Stomach (tissue), 9 donors: ENCODE results near the gene FCGBP. TPM values are rescaled to one million over a fixed set of nuclear protein-coding genes. Genes with fewer than 3 reads are reported as not detected.
"Not testable (repeated sequence)": the region's sequence is repeated elsewhere in the genome, so short reads cannot be mapped to it uniquely, and the experiment has no call there.

Experiments
- DNase-seq, 2 donors: peaks; one replicate each; pipeline versions ENCODE4 v3.0.0 to v3.0.0-alpha.2; 2013 to 2019
- H3K27ac ChIP-seq, 5 donors: fragments of 200-600 bp in 4 of 5; sonication (generic) in 4 of 5; one replicate each; pipeline ENCODE4 v1.5.1; 2013 to 2019; ENCODE audit warnings: mild to moderate bottlenecking in 1 of 5, moderate library complexity in 1 of 5
- H3K27me3 ChIP-seq, 3 donors: fragments of 200-600 bp; sonication (generic); one replicate each; pipeline ENCODE4 v1.5.1; 2017 to 2019; ENCODE audit warnings: mixed run types in 1 of 3
- H3K36me3 ChIP-seq, 4 donors: fragments of 200-600 bp; sonication (generic); 1 replicate in 3 of 4; 2 replicates in 1 of 4; pipeline ENCODE4 v1.5.1; 2016 to 2019
- H3K4me1 ChIP-seq, 4 donors: fragments of 200-600 bp; sonication (generic); one replicate each; pipeline ENCODE4 v1.5.1; 2016 to 2019
- H3K4me3 ChIP-seq, 4 donors: fragments of 200-600 bp; sonication (generic) in 3 of 4; one replicate each; pipeline ENCODE4 v1.5.1; 2016 to 2019; ENCODE audit warnings: mild to moderate bottlenecking in 1 of 4
- H3K9me3 ChIP-seq, 4 donors: fragments of 200-600 bp; sonication (generic); one replicate each; pipeline ENCODE4 v1.5.1; 2016 to 2019
- POLR2A ChIP-seq, 4 donors: fragments of 450-650 bp; IDR thresholded peaks; one replicate each; pipeline ENCODE4 v1.6.1; 2016; ENCODE audit warnings: antibody characterized with exemption in 4 of 4, control low read depth in 2 of 4, mild to moderate bottlenecking in 1 of 4, moderate library complexity in 1 of 4
- WGBS, 5 donors: extraction: QIAGEN DNeasy Blood & Tissue Kit in 3 of 5; methylation state at CpG; one replicate each; pipeline versions ENCODE4 v1.1.5 to v1.1.7; 2013 to 2018; 5-methylcytosine and 5-hydroxymethylcytosine counted together
- intact Hi-C: fragments of 100-400 bp; cut with DNase I; formaldehyde crosslinking; loops from one replicate; pipeline ENCODE4 v1.15.1; 2023; ENCODE audit warnings: low total_unique reads
- polyA plus RNA-seq, 3 donors: library from polyadenylated mRNA; stranded (reverse); fragments of 200-250 nt; gene quantifications; one replicate each; pipeline ENCODE4 v1.2.3, GENCODE V29; 2013
- total RNA-seq, 5 donors: library from RNA; depleted of rRNA; stranded (reverse); fragments of >200 nt; gene quantifications; one replicate each; pipeline versions ENCODE4 v1.1.0 to v1.2.3, GENCODE V29; 2014 to 2016
- TF ChIP-seq, protein P1 (sequence below), 7 experiments: fragments of 450-650 bp in 4 of 7; fragments of 200-600 bp in 3 of 7; sonication (generic) in 3 of 7; IDR thresholded peaks; one replicate each; pipeline ENCODE4 v1.5.1; 2016 to 2019; ENCODE audit warnings: antibody characterized with exemption in 7 of 7, control low read depth in 2 of 7, mild to moderate bottlenecking in 1 of 7
- donor health status: healthy with polysubstance abuse.
- donor health status: Bipolar disorder and iron deficiency.
- donor health status: healthy.

FCGBP gene
- total and polyA plus RNA-seq, 8 donors = 6.5 to 7,510 (median 204) TPM

DNA sequence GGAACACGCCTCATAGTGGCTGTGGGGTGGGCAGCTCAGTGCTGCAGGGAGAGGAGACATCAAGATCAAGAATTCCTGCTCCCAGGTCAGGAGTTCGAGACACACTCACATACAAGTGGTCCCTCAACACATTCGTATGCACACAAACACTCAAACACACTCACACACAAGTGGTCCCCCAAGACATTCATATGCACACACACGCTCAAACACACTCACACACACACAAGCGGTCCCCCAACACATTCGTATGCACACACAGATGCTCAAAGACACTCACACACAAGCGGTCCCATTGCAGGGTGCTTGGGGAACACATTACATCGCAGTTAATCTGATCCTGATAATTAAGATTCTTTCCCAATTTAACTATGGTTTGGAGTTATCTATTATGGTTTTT, 28.2 kb downstream of the FCGBP start:
- Histone ChIP-seq H3K27ac (no peak overlapping the region), H3K36me3 (no peaks in the 10 kb centered on the region), H3K4me3 (no peak overlapping the region), H3K9me3 (no peaks in the 10 kb centered on the region), H3K4me1 (no peaks in the 10 kb centered on the region), H3K27me3 (no peaks in the 10 kb centered on the region)
- 88 to 96% (median 93%) methylated on average over 6 to 8 of the region's 8 CpGs for WGBS, 5 donors
- intact Hi-C loops = no loop called here
- no peak for TF ChIP-seq POLR2A (IDR thresholded peaks at IDR 0.05)
- DNase-seq = no peak

DNA sequence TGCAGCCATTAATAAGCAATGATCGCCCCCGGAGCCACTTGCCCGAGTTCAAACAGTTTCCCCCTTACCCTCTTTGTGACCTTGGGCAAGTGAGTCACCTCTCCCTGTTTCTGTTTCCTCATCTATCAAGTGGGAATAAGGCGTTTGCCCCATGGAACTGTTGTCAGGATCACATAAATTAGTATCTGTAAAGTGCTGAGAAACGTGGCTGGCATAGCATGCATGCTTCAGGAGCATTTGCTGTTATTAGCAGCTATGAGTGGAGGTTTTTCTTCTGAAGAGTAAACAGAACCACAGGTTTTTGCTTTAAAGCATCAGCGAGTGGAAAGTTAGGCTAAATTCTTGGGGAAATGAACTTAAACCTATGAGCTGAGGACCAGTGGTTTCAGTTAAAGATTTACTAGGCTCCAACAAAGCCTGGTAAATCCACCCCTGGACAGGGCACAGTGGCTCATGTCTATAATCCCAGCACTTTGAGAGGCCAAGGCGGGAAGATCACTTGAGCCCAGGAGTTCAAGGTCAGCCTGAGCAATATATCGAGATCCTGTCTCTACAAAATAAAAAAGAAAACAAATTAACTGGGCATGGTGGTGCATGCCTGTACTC, 30.8 kb downstream of the FCGBP start:
- intact Hi-C loops, DNase-seq, H3K9me3 ChIP-seq, H3K27ac ChIP-seq, H3K27me3 ChIP-seq, H3K4me3 ChIP-seq, H3K4me1 ChIP-seq, H3K36me3 ChIP-seq: not testable (repeated sequence)
- WGBS, 5 donors = 17 to 37% (median 25%) methylated on average over 2 to 4 of the region's 8 CpGs

DNA sequence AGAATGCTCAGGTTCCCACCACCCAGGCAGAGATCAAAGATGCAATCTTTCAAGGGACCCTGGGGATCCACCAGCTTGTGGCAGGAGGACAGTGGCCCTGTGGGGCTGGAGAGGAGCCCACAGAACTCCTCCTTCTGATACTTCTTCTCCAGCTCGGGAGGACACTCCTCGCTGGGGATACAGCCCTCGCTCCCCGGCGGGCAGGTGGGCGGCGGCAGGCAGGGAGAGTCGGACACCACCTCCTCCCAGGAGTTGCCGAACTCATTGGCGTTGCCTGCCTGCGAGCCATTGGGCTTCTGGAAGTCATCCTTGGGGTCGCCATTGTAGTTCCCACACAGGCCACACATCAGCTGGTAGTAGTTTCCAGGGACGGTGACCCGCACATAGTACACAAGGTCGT, 32.1 kb downstream of the FCGBP start:
- DNase-seq, intact Hi-C loops, H3K36me3 ChIP-seq, H3K4me3 ChIP-seq, H3K27me3 ChIP-seq, H3K4me1 ChIP-seq, H3K9me3 ChIP-seq, H3K27ac ChIP-seq: not testable (repeated sequence)
- WGBS, 5 donors = 93 to 95% (median 95%) methylated on average over 6 to 12 of the region's 15 CpGs

DNA sequence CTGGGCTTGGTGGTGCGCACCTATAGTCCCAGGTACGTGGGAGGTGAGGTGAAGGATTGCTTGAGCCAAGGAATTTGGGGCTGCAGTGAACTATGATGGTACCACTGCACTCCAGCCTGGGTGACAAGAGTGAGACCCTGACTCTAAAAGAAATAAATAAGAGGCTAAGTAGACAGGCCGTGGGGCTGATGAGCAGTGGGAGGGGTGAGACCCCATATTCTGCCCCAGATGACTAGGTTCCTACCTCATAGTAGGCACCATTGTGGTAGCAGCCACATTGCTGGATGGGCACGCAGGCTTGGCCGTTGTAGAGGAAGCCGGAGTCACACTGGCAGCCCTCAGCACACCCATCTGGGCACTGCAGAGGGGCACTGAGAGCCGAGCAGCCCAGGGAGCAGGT, 32.8 kb downstream of the FCGBP start:
- H3K27ac ChIP-seq, H3K27me3 ChIP-seq, DNase-seq, H3K4me1 ChIP-seq, H3K36me3 ChIP-seq, H3K4me3 ChIP-seq, H3K9me3 ChIP-seq, intact Hi-C loops: not testable (repeated sequence)
- 83 to 99% (median 91%) methylated on average over 1 to 6 of the region's 7 CpGs for WGBS, 5 donors

DNA sequence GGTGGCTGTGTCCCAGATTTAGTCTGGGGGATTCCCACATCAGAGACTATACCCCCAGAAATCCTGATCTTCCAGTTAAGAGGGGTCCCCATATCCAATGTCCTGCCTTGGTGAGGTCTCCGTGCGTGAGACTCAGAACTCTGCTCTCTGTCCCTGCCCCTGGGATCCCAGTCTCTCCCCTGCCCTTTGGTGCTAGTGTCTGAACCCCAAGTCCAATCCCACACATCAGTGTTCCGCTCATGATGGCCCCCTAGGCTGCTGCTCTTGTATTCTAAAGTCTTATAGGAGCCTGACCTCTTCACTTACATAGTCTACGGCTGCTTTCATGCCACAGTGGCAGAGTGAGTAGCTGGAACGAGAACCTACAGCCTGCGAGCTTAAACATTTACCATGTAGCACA, 35.6 kb downstream of the FCGBP start:
- H3K9me3 ChIP-seq, H3K36me3 ChIP-seq, intact Hi-C loops, DNase-seq, H3K27ac ChIP-seq, H3K4me1 ChIP-seq, H3K27me3 ChIP-seq, H3K4me3 ChIP-seq: not testable (repeated sequence)
- 39 to 76% (median 58%) methylated on average over 2 to 5 of the region's 6 CpGs; no CpG with 5 or more reads in 1 of the 5 donors for WGBS, 5 donors

DNA sequence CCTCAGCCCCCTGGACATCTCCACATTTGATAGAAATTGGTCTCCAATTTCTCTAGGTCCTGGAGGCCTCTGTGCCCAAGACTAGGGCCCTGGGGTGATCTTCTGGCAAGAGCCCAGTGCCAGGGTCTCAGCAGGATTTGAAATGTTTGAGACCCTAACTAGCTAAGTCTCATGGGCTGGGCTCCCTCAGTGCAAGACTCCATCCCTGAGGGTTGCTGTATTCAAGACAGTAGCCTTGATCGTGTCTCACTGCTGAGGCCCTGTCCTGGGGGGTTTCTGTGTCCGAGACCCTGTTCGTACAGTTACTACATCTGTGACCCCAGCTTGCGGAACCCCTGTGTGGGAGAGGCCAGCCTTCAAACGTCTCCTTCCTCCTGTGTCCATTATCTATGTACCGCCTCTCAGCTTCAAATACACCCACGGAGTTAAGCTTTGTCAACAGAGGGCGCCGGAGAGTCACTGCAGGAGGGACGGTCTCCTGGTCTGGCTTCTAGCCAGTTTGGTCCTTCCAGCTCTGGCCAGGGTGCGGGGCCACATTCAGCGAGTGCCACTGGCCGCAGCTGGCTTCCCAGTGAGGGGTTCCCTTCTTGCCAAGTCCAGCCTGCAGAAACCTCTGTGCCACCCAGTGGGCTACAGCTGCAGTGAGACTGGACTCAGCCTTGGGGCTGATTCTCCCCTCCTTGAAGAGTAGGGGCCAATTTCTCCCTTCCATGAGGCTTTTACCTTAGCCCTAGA, 36.8 kb downstream of the FCGBP start:
- TF ChIP-seq, protein P1, sequence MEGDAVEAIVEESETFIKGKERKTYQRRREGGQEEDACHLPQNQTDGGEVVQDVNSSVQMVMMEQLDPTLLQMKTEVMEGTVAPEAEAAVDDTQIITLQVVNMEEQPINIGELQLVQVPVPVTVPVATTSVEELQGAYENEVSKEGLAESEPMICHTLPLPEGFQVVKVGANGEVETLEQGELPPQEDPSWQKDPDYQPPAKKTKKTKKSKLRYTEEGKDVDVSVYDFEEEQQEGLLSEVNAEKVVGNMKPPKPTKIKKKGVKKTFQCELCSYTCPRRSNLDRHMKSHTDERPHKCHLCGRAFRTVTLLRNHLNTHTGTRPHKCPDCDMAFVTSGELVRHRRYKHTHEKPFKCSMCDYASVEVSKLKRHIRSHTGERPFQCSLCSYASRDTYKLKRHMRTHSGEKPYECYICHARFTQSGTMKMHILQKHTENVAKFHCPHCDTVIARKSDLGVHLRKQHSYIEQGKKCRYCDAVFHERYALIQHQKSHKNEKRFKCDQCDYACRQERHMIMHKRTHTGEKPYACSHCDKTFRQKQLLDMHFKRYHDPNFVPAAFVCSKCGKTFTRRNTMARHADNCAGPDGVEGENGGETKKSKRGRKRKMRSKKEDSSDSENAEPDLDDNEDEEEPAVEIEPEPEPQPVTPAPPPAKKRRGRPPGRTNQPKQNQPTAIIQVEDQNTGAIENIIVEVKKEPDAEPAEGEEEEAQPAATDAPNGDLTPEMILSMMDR (IDR thresholded peaks at IDR 0.05) = peak in 1 of 7 experiments; percentile 8
- H3K27me3 ChIP-seq, H3K9me3 ChIP-seq, H3K4me3 ChIP-seq, H3K4me1 ChIP-seq, H3K36me3 ChIP-seq, H3K27ac ChIP-seq, intact Hi-C loops: not testable (repeated sequence)
- WGBS, 5 donors = 4 to 8% (median 7%) methylated on average over 10 to 13 of the region's 13 CpGs; no CpG with 5 or more reads in 1 of the 5 donors
- DNase-seq = peak in 1 of 2 donors; percentile 54

DNA sequence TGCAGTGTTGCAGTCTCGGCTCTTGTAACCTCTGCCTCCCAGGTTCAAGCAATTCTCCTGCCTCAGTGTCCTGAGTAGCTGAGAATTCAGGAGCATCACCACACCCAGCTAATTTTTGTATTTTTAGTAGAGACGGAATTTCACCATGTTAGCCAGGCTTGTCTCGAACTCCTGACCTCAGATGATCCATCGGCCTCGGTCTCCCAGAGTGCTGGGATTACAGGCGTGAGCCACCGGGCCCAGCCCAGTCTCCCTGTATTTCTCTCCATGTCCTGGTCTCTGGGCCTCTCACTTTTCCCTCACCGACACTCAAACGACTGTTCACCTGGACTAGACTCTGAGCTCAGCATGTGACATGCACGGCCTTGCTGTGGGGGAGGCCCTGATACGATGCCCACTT, 39.3 kb downstream of the FCGBP start:
- 92 to 97% (median 92%) methylated on average over 9 to 11 of the region's 11 CpGs for WGBS, 5 donors
- intact Hi-C loops = not testable (repeated sequence)

DNA sequence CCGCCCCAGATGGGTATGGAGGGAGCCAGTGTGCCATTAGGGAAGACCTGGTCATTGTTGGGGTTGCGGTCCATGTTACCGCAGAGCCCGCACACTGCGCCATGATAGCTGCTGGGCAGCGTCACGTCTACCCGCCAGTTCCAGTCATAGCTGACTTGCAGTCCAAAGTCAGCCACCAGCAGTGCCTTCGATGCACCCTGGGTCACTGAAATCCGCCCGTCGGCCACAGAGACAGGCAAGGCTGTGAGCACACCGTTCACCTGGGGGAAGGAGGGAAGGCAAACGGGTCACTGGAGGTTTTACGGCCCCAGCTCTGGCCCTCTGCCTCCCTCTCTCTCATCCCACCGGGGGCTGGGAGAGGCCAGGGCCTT, 40.2 kb downstream of the FCGBP start:
- H3K9me3 ChIP-seq, H3K27ac ChIP-seq, DNase-seq, H3K4me3 ChIP-seq, H3K4me1 ChIP-seq, intact Hi-C loops: not testable (repeated sequence)
- peaks cover 0 to 25% (median 16%) of the 10 kb centered on the region in 4 donors for H3K36me3 ChIP-seq
- 86 to 100% (median 89%) methylated on average over 2 to 12 of the region's 16 CpGs; no CpG with 5 or more reads in 1 of the 5 donors for WGBS, 5 donors
- peaks cover 0 to 26% (median 3%) of the 10 kb centered on the region in 3 donors for H3K27me3 ChIP-seq

More for the DNA sequence above, 39.3 kb downstream of the FCGBP start:
- Histone ChIP-seq H3K27me3 (peaks cover 0 to 26% (median 3%) of the 10 kb centered on the region in 3 donors), H3K36me3 (peaks cover 0 to 24% (median 16%) of the 10 kb centered on the region in 4 donors)
- H3K4me3 ChIP-seq, DNase-seq, H3K9me3 ChIP-seq, H3K4me1 ChIP-seq, H3K27ac ChIP-seq: not testable (repeated sequence)

DNA sequence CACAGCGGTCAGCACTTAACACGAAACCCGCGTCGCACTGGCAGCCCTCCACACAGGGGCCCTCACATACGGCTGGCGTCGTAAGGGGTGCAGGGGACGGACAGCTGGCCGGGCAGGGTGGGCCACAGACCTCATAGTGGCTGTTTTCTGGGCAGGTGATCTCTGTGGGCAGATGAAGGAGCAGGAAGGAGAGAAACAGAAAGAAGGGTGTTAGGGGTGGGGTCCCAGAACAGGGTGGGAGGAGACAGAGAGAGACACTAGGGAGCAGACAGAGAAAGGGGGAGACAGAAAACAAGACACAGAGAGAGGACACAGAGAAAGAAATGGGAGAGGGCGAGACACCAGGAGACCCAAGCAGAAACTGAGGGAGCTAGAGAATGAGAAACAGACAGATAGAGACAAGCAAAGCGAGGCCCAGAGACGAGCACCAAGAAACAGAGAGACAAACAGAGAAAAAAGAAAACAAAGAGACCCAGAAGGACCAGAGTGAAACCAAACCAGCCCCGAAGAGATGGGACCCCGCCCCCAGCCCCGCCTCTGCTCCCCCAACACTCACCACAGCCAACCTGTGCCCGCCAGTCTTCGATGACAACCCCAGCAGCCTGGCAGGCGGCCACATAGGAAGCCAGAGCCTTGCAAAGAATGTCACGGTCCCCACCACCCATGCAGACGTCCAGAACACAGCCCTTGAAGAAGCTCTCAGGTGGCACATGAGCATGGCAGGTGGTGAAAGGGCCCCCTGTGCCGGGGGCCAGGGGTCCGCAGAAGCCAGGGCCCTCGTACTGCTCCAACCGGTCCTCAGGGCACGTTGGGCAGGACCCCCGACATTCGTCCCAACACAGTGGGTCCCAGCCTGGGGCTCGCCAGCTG, 40.8 kb downstream of the FCGBP start:
- H3K9me3 ChIP-seq, H3K4me3 ChIP-seq, intact Hi-C loops, H3K27ac ChIP-seq, H3K4me1 ChIP-seq: not testable (repeated sequence)
- WGBS, 5 donors = 69 to 80% (median 80%) methylated on average over 21 to 25 of the region's 29 CpGs
- Histone ChIP-seq H3K27me3 (peaks cover 0 to 26% (median 3%) of the 10 kb centered on the region in 3 donors), H3K36me3 (peaks cover 0 to 25% (median 16%) of the 10 kb centered on the region in 4 donors)
- DNase-seq = peak in 1 of 2 donors; percentile 27

DNA sequence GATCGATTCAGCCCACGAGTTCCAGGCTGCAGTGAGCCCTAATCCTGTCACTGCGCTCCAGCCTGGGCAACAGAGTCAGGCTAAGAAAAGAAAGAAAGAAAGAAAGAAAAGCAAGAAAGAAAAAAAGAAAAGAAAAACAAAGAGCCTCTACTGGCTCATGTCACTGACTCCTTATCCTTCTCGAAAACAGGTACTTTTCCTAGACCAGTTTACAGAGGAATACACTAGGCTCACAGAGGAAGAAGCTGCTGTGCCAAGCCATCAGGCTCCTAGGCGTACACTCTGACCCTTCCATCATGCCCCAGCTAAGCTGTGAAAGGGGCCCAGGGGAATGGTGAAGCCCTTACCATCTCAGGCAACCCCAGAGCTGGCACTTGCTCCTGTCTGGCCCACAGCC, 41.9 kb downstream of the FCGBP start:
- H3K4me3 ChIP-seq, DNase-seq, H3K4me1 ChIP-seq, H3K9me3 ChIP-seq, H3K27ac ChIP-seq, intact Hi-C loops: not testable (repeated sequence)
- WGBS, 5 donors = 68 to 94% (median 82%) methylated on average over 5 of the region's 5 CpGs
- H3K36me3 ChIP-seq = peaks cover 0 to 25% (median 16%) of the 10 kb centered on the region in 4 donors
- H3K27me3 ChIP-seq = peaks cover 0 to 26% (median 3%) of the 10 kb centered on the region in 3 donors
